Measurements from ENCODE around the gene SMCO4. TPM values are rescaled to one million over a fixed set of nuclear protein-coding genes. Genes with fewer than 3 reads are reported as not detected.

The SMCO4 gene
- total RNA-seq, 1 donor from 2014 or later = 9.6 TPM

DNA sequence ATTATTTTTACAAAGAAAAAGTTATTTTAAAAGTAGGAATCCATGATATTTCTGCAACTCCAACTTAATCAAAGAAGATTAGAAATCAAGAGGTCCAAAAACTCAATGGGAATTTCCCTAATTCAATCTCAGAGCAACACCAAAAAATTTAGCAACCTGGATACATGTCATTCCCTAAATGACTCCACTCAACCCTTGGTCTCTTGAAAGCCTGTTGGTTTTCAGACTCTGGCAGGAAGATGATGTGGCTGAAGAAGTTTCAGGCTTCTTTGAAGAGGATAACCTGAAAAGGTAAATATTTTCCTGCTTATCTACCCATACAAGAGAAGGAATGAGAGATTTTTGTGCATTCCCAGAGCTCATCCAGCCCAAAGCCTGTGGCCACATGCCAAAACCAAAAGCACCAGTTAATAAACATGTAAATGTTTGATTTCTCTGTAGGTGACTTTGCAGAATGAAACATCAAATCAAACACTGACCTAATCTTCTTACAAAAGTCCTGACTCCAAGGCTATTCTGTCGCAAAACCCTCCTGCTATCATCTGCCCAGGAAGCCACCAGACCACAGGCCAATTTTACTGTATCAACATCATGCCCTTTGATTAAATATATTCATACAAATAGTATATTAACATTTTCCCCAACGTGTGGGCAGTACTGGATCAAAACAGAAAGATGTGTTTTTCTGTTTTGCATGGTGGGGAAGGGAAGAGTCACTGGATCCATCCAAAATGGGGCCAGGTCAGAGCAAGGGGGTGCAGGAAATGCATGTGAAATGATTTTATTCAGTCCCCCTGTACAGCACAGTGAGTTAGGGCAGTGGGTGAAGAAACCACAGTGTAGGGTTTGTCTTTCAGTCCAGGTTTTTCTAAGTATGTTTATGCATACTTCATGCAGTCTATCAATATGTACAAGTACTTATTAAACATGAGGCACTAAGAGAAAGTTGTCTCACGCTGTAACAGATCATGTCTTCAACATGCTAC, 38.8 kb downstream of the SMCO4 start:
- Histone ChIP-seq H3K27ac (no peak overlapping the region), H3K4me1 (no peaks in the 10 kb centered on the region), H3K36me3 (no peaks in the 10 kb centered on the region), H3K27me3 (no peaks in the 10 kb centered on the region), H3K9me3 (no peaks in the 10 kb centered on the region), H3K4me3 (no peak overlapping the region)
- DNase-seq (ENCODE audit: extremely low spot score in 2 of 2) = no peak
- intact Hi-C loops (cut with DNase I) = no loop called here
- TF ChIP-seq, protein P1, sequence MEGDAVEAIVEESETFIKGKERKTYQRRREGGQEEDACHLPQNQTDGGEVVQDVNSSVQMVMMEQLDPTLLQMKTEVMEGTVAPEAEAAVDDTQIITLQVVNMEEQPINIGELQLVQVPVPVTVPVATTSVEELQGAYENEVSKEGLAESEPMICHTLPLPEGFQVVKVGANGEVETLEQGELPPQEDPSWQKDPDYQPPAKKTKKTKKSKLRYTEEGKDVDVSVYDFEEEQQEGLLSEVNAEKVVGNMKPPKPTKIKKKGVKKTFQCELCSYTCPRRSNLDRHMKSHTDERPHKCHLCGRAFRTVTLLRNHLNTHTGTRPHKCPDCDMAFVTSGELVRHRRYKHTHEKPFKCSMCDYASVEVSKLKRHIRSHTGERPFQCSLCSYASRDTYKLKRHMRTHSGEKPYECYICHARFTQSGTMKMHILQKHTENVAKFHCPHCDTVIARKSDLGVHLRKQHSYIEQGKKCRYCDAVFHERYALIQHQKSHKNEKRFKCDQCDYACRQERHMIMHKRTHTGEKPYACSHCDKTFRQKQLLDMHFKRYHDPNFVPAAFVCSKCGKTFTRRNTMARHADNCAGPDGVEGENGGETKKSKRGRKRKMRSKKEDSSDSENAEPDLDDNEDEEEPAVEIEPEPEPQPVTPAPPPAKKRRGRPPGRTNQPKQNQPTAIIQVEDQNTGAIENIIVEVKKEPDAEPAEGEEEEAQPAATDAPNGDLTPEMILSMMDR (IDR thresholded peaks at IDR 0.05) = no peak
- TF ChIP-seq POLR2A (IDR thresholded peaks at IDR 0.05) (no peak), POLR2AphosphoS5 (IDR thresholded peaks at IDR 0.05; ENCODE audit: insufficient read depth in 1 of 2, low read depth in 1 of 2) (no peak)

DNA sequence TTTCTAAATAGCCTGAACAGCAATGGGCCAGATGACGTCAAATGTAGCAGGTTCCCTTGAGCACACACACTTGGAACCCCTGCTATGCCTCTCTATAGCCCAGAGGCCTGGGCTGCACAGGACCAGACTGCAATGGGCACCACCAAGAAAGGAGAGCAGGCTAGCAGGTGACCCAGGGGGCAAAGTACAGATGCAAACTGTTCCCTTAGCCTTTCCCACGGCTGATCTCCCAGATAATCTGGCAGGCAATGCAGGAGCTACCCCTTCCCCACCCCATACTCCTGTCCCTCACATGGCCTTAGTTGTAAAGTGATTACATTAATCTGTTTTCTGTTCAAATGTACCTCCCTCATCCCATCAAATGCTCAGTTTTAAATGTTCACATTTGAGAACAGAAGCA, 41.3 kb downstream of the SMCO4 start:
- DNase-seq (ENCODE audit: extremely low spot score in 2 of 2) = no peak
- peaks cover 6% of the 10 kb centered on the region for H3K4me1 ChIP-seq
- no peaks in the 10 kb centered on the region for H3K9me3 ChIP-seq
- no peak overlapping the region for H3K4me3 ChIP-seq
- TF ChIP-seq, protein P1 (IDR thresholded peaks at IDR 0.05) = no peak
- TF ChIP-seq POLR2AphosphoS5 (IDR thresholded peaks at IDR 0.05; ENCODE audit: insufficient read depth in 1 of 2, low read depth in 1 of 2) (no peak), POLR2A (IDR thresholded peaks at IDR 0.05) (no peak)
- H3K27ac ChIP-seq = no peak overlapping the region
- H3K36me3 ChIP-seq = no peaks in the 10 kb centered on the region
- intact Hi-C loops (cut with DNase I) = no loop called here
- no peaks in the 10 kb centered on the region for H3K27me3 ChIP-seq

- no peaks in the 10 kb centered on the region for H3K27me3 ChIP-seq
- intact Hi-C loops (cut with DNase I) = no loop called here
- no peak overlapping the region for H3K27ac ChIP-seq
- DNase-seq (ENCODE audit: extremely low spot score in 2 of 2) = no peak
- H3K4me3 ChIP-seq = no peak overlapping the region
- TF ChIP-seq POLR2A (IDR thresholded peaks at IDR 0.05) = no peak
- TF ChIP-seq, protein P1 (IDR thresholded peaks at IDR 0.05) = no peak
- TF ChIP-seq POLR2AphosphoS5 (IDR thresholded peaks at IDR 0.05; ENCODE audit: insufficient read depth in 1 of 2, low read depth in 1 of 2) = no peak
- peaks cover 6% of the 10 kb centered on the region for H3K4me1 ChIP-seq
- no peaks in the 10 kb centered on the region for H3K9me3 ChIP-seq
- H3K36me3 ChIP-seq = no peaks in the 10 kb centered on the region
Observed at GRCh38 chr11:93500759-93501158, 42.4 kb downstream of the SMCO4 start.

DNA sequence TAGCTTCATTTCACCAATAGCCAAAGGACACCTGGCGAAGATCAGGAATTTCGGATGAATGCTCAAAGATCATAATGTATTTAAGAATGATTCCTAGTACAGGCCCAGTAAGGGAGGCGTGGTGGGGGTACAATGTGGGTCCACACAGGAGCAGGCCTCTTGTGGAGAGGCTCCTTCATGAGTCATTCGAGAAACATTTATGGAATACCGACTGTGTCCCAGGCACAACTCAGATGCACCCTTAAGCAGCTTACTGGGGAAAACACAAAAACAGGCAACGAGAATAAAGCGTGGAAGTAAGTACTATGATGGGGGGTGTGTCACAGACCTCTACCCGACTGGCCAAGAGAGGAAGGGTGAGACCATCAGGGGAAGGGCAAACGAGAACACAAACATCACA, 44.5 kb downstream of the SMCO4 start:
- intact Hi-C loops (cut with DNase I) = no loop called here
- Histone ChIP-seq H3K27ac (no peak overlapping the region), H3K9me3 (no peaks in the 10 kb centered on the region), H3K4me1 (peaks cover 6% of the 10 kb centered on the region), H3K4me3 (no peak overlapping the region), H3K36me3 (no peaks in the 10 kb centered on the region), H3K27me3 (no peaks in the 10 kb centered on the region)
- TF ChIP-seq POLR2AphosphoS5 (IDR thresholded peaks at IDR 0.05; ENCODE audit: insufficient read depth in 1 of 2, low read depth in 1 of 2) = no peak
- no peak for TF ChIP-seq POLR2A (IDR thresholded peaks at IDR 0.05)
- TF ChIP-seq, protein P1 (IDR thresholded peaks at IDR 0.05) = no peak
- no peak for DNase-seq (ENCODE audit: extremely low spot score in 2 of 2)

DNA sequence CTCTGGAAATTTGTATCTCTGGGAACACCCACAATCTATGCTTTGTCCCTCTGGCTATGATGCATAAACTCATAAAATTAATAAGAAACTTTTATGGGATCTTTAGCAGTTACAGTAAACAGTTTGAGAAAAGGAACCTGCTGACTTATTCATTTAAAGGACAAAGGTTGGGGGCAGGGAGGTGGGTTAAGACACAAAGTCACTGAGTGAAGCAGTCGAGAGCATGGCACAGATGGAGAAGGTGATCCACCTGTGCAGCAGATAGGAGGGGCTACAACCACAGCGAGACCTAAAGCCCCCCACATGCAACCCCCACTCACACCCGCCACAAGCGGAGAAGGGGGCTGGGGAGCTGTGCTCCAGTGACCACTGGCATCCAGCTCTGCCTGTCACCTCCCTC, 45.0 kb downstream of the SMCO4 start:
- intact Hi-C loops (cut with DNase I) = no loop called here
- H3K9me3 ChIP-seq = no peaks in the 10 kb centered on the region
- H3K4me3 ChIP-seq = no peak overlapping the region
- TF ChIP-seq POLR2AphosphoS5 (IDR thresholded peaks at IDR 0.05; ENCODE audit: insufficient read depth in 1 of 2, low read depth in 1 of 2) = no peak
- TF ChIP-seq POLR2A (IDR thresholded peaks at IDR 0.05) = no peak
- TF ChIP-seq, protein P1 (IDR thresholded peaks at IDR 0.05) = no peak
- no peak for DNase-seq (ENCODE audit: extremely low spot score in 2 of 2)
- no peak overlapping the region for H3K27ac ChIP-seq
- no peaks in the 10 kb centered on the region for H3K27me3 ChIP-seq
- H3K4me1 ChIP-seq = peaks cover 6% of the 10 kb centered on the region
- no peaks in the 10 kb centered on the region for H3K36me3 ChIP-seq
